Adrenal gland (tissue), 12 donors: ENCODE measurements around the gene NCMAP. TPM values are rescaled to one million over a fixed set of nuclear protein-coding genes. Genes with fewer than 3 reads are reported as not detected.

ENCODE experiments used
- DNase-seq, 7 donors: peaks; one replicate each; pipeline ENCODE4 v3.0.0-alpha.2; 2019 to 2020
- H3K27ac ChIP-seq, 5 donors: fragments of 200-600 bp; sonication (generic) in 4 of 5; 1 replicate in 3 of 5; 2 replicates in 2 of 5; pipeline versions ENCODE4 v1.5.1 to v1.8.0; 2016 to 2020; ENCODE audit warnings: mild to moderate bottlenecking in 1 of 5
- H3K27me3 ChIP-seq: fragments of 200-600 bp; 2 replicates; pipeline ENCODE4 v1.8.0; 2021
- H3K36me3 ChIP-seq, 2 donors: fragments of 200-600 bp; replicated peaks in 1 of 2; 1 replicate in 1 of 2; 2 replicates in 1 of 2; pipeline versions ENCODE4 v1.5.1 to v1.8.0; 2018 to 2022
- H3K4me1 ChIP-seq, 2 donors: fragments of 200-600 bp; replicated peaks in 1 of 2; 1 replicate in 1 of 2; 2 replicates in 1 of 2; pipeline versions ENCODE4 v1.5.1 to v1.8.0; 2018 to 2021
- H3K4me3 ChIP-seq, 4 donors: fragments of 200-600 bp; sonication (generic) in 3 of 4; one replicate each; pipeline ENCODE4 v1.5.1; 2016 to 2018
- H3K9me3 ChIP-seq, 3 donors: fragments of 200-600 bp; sonication (generic) in 1 of 3; replicated peaks in 1 of 3; 1 replicate in 2 of 3; 2 replicates in 1 of 3; pipeline versions ENCODE4 v1.5.1 to v1.8.0; 2016 to 2021
- CTCF ChIP-seq, 6 experiments: fragments of 450-650 bp in 4 of 6; fragments of 200-600 bp in 2 of 6; sonication (generic) in 1 of 6; IDR thresholded peaks; 1 replicate in 5 of 6; 2 replicates in 1 of 6; pipeline versions ENCODE4 v1.5.1 to v1.8.0; 2016 to 2021; ENCODE audit warnings: antibody characterized with exemption in 6 of 6, mild to moderate bottlenecking in 2 of 6, moderate library complexity in 1 of 6
- POLR2A ChIP-seq, 2 donors: fragments of 450-650 bp; IDR thresholded peaks; one replicate each; pipeline ENCODE4 v1.6.1; 2017; ENCODE audit warnings: antibody characterized with exemption in 2 of 2, mild to moderate bottlenecking in 2 of 2, moderate library complexity in 1 of 2
- WGBS, 4 donors: extraction: QIAGEN DNeasy Blood & Tissue Kit in 2 of 4; methylation state at CpG; one replicate each; pipeline versions ENCODE4 v1.1.5 to v1.1.7; 2013 to 2017; 5-methylcytosine and 5-hydroxymethylcytosine counted together
- intact Hi-C, 2 donors: fragments of 100-400 bp; cut with DNase I; formaldehyde crosslinking; loops; one replicate each; pipeline versions ENCODE4 v1.14.1 to v1.15.0; 2022 to 2023
- polyA plus RNA-seq, 3 donors: library from polyadenylated mRNA; stranded (reverse); fragments of 200-250 nt in 2 of 3; fragments of 350-450 nt in 1 of 3; fragmentation: Illumina TruSeq in 1 of 3; extraction: RNeasy Lipid Tissue Mini Kit (QIAGEN cat#74804) in 1 of 3; gene quantifications; one replicate each; pipeline ENCODE4 v1.2.3, GENCODE V29; 2013 to 2014
- total RNA-seq, 9 donors: library from RNA; depleted of rRNA in 4 of 9; stranded (reverse); fragments of >200 nt in 4 of 9; fragments of 120-200 nt in 1 of 9; fragmentation: NEBNext Ultra II Directional in 1 of 9; extraction: Animal tissue kit (Norgen Biotek cat#: 25700) in 1 of 9; gene quantifications; one replicate each; pipeline versions ENCODE4 v1.1.0 to v1.2.4, GENCODE V29; 2013 to 2023
- donor health status: healthy with polysubstance abuse.
- donor health status: Bipolar disorder and iron deficiency.
- donor health status: DM: yes; HTN: yes; CAD: no.
- donor health status: DM: no; HTN: no; CAD: no.
- donor health status: DM: no; HTN: no; CAD: no.
- donor health status: DM: yes; HTN: yes; CAD: no.

NCMAP gene
- total and polyA plus RNA-seq, 12 donors, result under 0.01 to 0.27 (median 0.09) TPM; not detected in 7

GRCh38 chr1:24594328-24594598 lies 38.4 kb downstream of the NCMAP start:
- no peaks in the 10 kb centered on the region for H3K9me3 ChIP-seq
- no peak overlapping the region for H3K27ac ChIP-seq
- intact Hi-C loops, result no loop called here
- H3K27me3 ChIP-seq, result peaks cover 15% of the 10 kb centered on the region
- no peaks in the 10 kb centered on the region for H3K36me3 ChIP-seq
- H3K4me1 ChIP-seq, result no peaks in the 10 kb centered on the region
- DNase-seq, result no peak
- TF ChIP-seq POLR2A (IDR thresholded peaks at IDR 0.05) (no peak), CTCF (IDR thresholded peaks at IDR 0.05) (no peak)
- no peak overlapping the region for H3K4me3 ChIP-seq
- 73 to 90% (median 80%) methylated on average over 3 of the region's 3 CpGs for WGBS, 4 donors

DNA sequence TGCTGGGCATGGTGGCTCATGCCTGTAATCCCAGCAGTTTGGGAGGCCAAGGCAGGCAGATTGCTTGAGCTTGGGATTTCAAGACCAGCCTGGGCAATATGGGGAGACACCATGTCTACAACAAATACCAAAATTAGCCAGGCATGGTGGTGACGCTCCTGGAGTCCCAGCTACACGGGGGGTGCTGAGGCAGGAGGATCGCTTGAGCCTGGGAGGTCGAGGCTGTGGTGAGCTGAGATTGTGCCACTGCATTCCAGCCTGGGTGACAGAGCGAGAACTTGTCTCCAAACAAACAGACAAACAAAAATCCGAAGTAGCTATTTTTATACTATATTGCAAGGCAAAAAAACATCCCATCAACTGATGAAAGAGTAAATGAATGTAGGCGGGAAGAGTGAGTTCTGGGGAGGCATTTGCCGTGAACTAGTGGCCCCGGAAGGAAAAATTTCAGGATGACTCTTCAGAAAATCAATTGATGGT lies 40.6 kb downstream of the NCMAP start:
- H3K4me3 ChIP-seq, result no peak overlapping the region
- 68 to 74% (median 71%) methylated on average over 9 of the region's 9 CpGs for WGBS, 4 donors
- H3K9me3 ChIP-seq, result no peaks in the 10 kb centered on the region
- no peaks in the 10 kb centered on the region for H3K4me1 ChIP-seq
- no peaks in the 10 kb centered on the region for H3K36me3 ChIP-seq
- intact Hi-C loops, result no loop called here
- TF ChIP-seq POLR2A (IDR thresholded peaks at IDR 0.05) (no peak), CTCF (IDR thresholded peaks at IDR 0.05) (no peak)
- H3K27me3 ChIP-seq, result peaks cover 15% of the 10 kb centered on the region
- no peak overlapping the region for H3K27ac ChIP-seq
- DNase-seq, result no peak

- no peak for TF ChIP-seq POLR2A (IDR thresholded peaks at IDR 0.05)
- no peak for TF ChIP-seq CTCF (IDR thresholded peaks at IDR 0.05)
- H3K36me3 ChIP-seq, result no peaks in the 10 kb centered on the region
- H3K9me3 ChIP-seq, result no peaks in the 10 kb centered on the region
- WGBS, 4 donors, result 79 to 84% (median 82%) methylated on average over 3 of the region's 3 CpGs
- no peaks in the 10 kb centered on the region for H3K4me1 ChIP-seq
- no peak overlapping the region for H3K27ac ChIP-seq
- no peak for DNase-seq
- H3K27me3 ChIP-seq, result peaks cover 15% of the 10 kb centered on the region
- intact Hi-C loops, result no loop called here
- no peak overlapping the region for H3K4me3 ChIP-seq
Observed at GRCh38 chr1:24599265-24599664, 43.4 kb downstream of the NCMAP start.

DNA sequence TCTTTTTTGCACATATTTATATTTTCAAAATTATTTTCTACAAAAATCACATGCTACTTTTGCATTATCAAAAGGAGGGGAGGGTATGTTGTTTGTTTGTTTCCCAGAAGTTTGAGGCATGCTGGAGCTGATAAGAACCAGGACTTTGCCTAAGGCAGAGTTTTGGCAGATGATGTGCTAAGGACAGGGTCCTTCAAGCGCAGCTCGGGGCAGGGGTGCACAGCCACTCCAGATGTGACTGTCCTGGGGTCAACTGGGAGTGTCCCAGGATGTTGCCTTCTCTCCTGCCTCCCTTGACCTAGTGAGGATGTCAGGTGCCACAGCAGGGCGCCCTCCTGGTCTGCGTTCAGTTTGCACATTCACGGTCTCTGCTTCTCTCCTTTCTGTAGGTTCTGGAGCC lies 44.7 kb downstream of the NCMAP start:
- no peaks in the 10 kb centered on the region for H3K4me1 ChIP-seq
- no peaks in the 10 kb centered on the region for H3K9me3 ChIP-seq
- TF ChIP-seq CTCF (IDR thresholded peaks at IDR 0.05) (no peak), POLR2A (IDR thresholded peaks at IDR 0.05) (no peak)
- peaks cover 9% of the 10 kb centered on the region for H3K27me3 ChIP-seq
- DNase-seq, result no peak
- 60 to 71% (median 64%) methylated on average over 4 to 5 of the region's 5 CpGs for WGBS, 4 donors
- intact Hi-C loops, result no loop called here
- H3K27ac ChIP-seq, result no peak overlapping the region
- no peaks in the 10 kb centered on the region for H3K36me3 ChIP-seq
- H3K4me3 ChIP-seq, result no peak overlapping the region
